HepG2 (cell line): ENCODE data around the gene OR52N1.

ENCODE experiments used
- EP300 ChIP-seq, 3 experiments: sonication (generic) in 1 of 3; formaldehyde crosslinking in 1 of 3; IDR thresholded peaks; 2 replicates each; pipeline versions ENCODE4 v1.5.1 to v1.6.1; 2011 to 2020; ENCODE audit warnings: low read depth in 2 of 3, low read length in 2 of 3, borderline replicate concordance in 1 of 3, improper control_type of control experiment in 1 of 3, mild to moderate bottlenecking in 1 of 3, missing genetic modification reagents in 1 of 3, moderate library complexity in 1 of 3
- EZH2 ChIP-seq: conservative IDR thresholded peaks from 2 replicates; pipeline ENCODE4 v1.6.1; 2012; ENCODE audit warnings: mild to moderate bottlenecking, low read depth, low read length, moderate library complexity
- HNRNPLL ChIP-seq: fragments of 200-400 bp; formaldehyde crosslinking; IDR thresholded peaks from 2 replicates; pipeline ENCODE4 v1.6.1; 2017; ENCODE audit warnings: mild to moderate bottlenecking, low read depth, low read length; ENCODE audit not compliant: poor library complexity, severe bottlenecking
- MTF1 ChIP-seq: sonication (generic); formaldehyde crosslinking; IDR thresholded peaks from 2 replicates; pipeline ENCODE4 v1.5.0; 2020; ENCODE audit warnings: missing genetic modification reagents
- POLR2AphosphoS5 ChIP-seq: IDR thresholded peaks from 2 replicates; pipeline ENCODE4 v1.6.1; 2012; ENCODE audit warnings: low read depth, low read length
- RAD21 ChIP-seq: fragments of 450-650 bp; formaldehyde crosslinking; IDR thresholded peaks from 2 replicates; pipeline ENCODE4 v1.5.0; 2020; ENCODE audit warnings: mild to moderate bottlenecking
- RAD51 ChIP-seq: fragments of 450-650 bp; IDR thresholded peaks from 2 replicates; pipeline ENCODE4 v1.6.1; 2016; ENCODE audit warnings: borderline replicate concordance
- RARG ChIP-seq: sonication (generic); formaldehyde crosslinking; IDR thresholded peaks from 2 replicates; pipeline ENCODE4 v1.4.0; 2020; ENCODE audit warnings: low read depth, mild to moderate bottlenecking, missing genetic modification reagents
- SETDB1 ChIP-seq: sonication (generic); formaldehyde crosslinking; IDR thresholded peaks from 2 replicates; pipeline ENCODE4 v1.5.1; 2020; ENCODE audit warnings: missing genetic modification reagents, mild to moderate bottlenecking, borderline replicate concordance
- SP2 ChIP-seq: sonication (generic); formaldehyde crosslinking; IDR thresholded peaks from 2 replicates; pipeline ENCODE4 v1.5.1; 2020; ENCODE audit warnings: mild to moderate bottlenecking, missing genetic modification reagents
- SP4 ChIP-seq: sonication (generic); formaldehyde crosslinking; IDR thresholded peaks from 2 replicates; pipeline ENCODE4 v1.8.1; 2023; ENCODE audit warnings: mild to moderate bottlenecking, missing genetic modification reagents
- ZNF335 ChIP-seq: sonication (generic); formaldehyde crosslinking; IDR thresholded peaks from 2 replicates; pipeline ENCODE4 v1.4.0; 2020; ENCODE audit warnings: missing genetic modification reagents
- TF ChIP-seq, protein P1 (sequence below): sonication (generic); formaldehyde crosslinking; IDR thresholded peaks from 2 replicates; pipeline ENCODE4 v1.5.0; 2020; ENCODE audit warnings: mild to moderate bottlenecking, missing genetic modification reagents, moderate library complexity

DNA sequence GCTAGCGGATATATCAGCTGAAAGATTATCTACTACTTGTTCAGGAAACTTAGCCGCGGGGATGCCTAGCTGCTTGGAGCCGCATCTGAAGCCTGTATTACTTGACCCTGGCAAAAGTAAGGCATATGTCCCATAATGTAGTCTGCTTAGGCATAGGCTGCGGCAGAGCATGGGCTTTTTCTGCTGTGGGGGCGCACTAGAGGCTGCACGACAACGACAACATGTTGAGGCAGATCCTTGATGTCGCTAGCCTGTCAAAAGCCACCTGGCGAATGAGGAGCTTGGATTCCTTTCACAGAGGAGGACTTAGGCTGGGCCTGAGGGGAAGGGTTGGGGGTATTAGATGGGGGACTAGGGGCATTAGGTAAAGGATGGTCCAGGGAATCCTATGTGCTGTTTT is 16.5 kb upstream of the OR52N1 start:
- TF ChIP-seq RARG (CRISPR knock-in tag): no peak
- no peak for TF ChIP-seq POLR2AphosphoS5
- no peak for TF ChIP-seq RAD51
- no peak for TF ChIP-seq SETDB1 (CRISPR knock-in tag)
- no peak for TF ChIP-seq SP2 (CRISPR knock-in tag)
- TF ChIP-seq, protein P1, sequence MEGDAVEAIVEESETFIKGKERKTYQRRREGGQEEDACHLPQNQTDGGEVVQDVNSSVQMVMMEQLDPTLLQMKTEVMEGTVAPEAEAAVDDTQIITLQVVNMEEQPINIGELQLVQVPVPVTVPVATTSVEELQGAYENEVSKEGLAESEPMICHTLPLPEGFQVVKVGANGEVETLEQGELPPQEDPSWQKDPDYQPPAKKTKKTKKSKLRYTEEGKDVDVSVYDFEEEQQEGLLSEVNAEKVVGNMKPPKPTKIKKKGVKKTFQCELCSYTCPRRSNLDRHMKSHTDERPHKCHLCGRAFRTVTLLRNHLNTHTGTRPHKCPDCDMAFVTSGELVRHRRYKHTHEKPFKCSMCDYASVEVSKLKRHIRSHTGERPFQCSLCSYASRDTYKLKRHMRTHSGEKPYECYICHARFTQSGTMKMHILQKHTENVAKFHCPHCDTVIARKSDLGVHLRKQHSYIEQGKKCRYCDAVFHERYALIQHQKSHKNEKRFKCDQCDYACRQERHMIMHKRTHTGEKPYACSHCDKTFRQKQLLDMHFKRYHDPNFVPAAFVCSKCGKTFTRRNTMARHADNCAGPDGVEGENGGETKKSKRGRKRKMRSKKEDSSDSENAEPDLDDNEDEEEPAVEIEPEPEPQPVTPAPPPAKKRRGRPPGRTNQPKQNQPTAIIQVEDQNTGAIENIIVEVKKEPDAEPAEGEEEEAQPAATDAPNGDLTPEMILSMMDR (CRISPR knock-in tag): no peak; the same call in 1 of the 2 replicates
- TF ChIP-seq EP300 (IDR thresholded peaks at IDR 0.05; ENCODE audit: low read depth in 2 of 2, low read length in 2 of 2): no peak
- TF ChIP-seq EP300 (CRISPR knock-in tag; IDR thresholded peaks at IDR 0.05; ENCODE audit: borderline replicate concordance): no peak
- no peak for TF ChIP-seq MTF1 (CRISPR knock-in tag)
- no peak for TF ChIP-seq EZH2
- no peak for TF ChIP-seq RAD21 (CRISPR knock-in tag)
- TF ChIP-seq ZNF335 (CRISPR knock-in tag): no peak
- TF ChIP-seq SP4 (CRISPR knock-in tag): no peak
- no peak for TF ChIP-seq HNRNPLL
